ENCODE data around the gene ZNF821.

The ZNF821 gene

GRCh38 chr16:71899171-71899570 lies 15.2 kb upstream of the ZNF821 start:
- no peaks in the 10 kb centered on the region for H3K27me3 ChIP-seq (ENCODE audit: control insufficient read depth, low read length)
- peaks cover 29% of the 10 kb centered on the region for H4K20me1 ChIP-seq (ENCODE audit: control insufficient read depth, insufficient read depth, low read depth, low read length)
- H3K9me3 ChIP-seq (ENCODE audit: control insufficient read depth, insufficient read depth, low read length), result no peaks in the 10 kb centered on the region
- H3K79me2 ChIP-seq (ENCODE audit: control insufficient read depth, low read length), result peaks cover 96% of the 10 kb centered on the region
- TF ChIP-seq EZH2phosphoT487 (IDR thresholded peaks at IDR 0.05; ENCODE audit: borderline replicate concordance, low read length) (no peak), CTCF (IDR thresholded peaks at IDR 0.05; ENCODE audit: low read depth, low read length, poor library complexity, severe bottlenecking) (no peak)
- H3K4me2 ChIP-seq (ENCODE audit: low read length), result peak overlapping the region; percentile 33
- no peaks in the 10 kb centered on the region for H3K9me2 ChIP-seq (replicated peaks; ENCODE audit: control insufficient read depth, low read length)
- H3K36me3 ChIP-seq (ENCODE audit: control insufficient read depth, low read length), result peaks cover 46% of the 10 kb centered on the region
- no peak overlapping the region for H3K27ac ChIP-seq (ENCODE audit: low read depth, low read length)
- H3K4me1 ChIP-seq (ENCODE audit: control insufficient read depth, low read length), result peaks cover 61% of the 10 kb centered on the region
- peaks cover 4% of the 10 kb centered on the region for H3F3A ChIP-seq (ENCODE audit: control insufficient read depth, insufficient read depth)
- peak overlapping the region; percentile 4; the same call in 1 of the 2 replicates for H3K4me3 ChIP-seq (ENCODE audit: low read length)

- peaks cover 11% of the 10 kb centered on the region for H4K20me1 ChIP-seq (ENCODE audit: control insufficient read depth, insufficient read depth, low read depth, low read length)
- no peak overlapping the region for H3K27ac ChIP-seq (ENCODE audit: low read depth, low read length)
- no peaks in the 10 kb centered on the region for H3K27me3 ChIP-seq (ENCODE audit: control insufficient read depth, low read length)
Observed at GRCh38 chr16:71896764-71897368, 12.9 kb upstream of the ZNF821 start.

GRCh38 chr16:71895679-71896365 lies 11.8 kb upstream of the ZNF821 start:
- Histone ChIP-seq H3K9me3 (ENCODE audit: control insufficient read depth, insufficient read depth, low read length) (no peaks in the 10 kb centered on the region), H3K27ac (ENCODE audit: low read depth, low read length) (peak overlapping the region; percentile 80), H3F3A (ENCODE audit: control insufficient read depth, insufficient read depth) (peaks cover 7% of the 10 kb centered on the region; the same call in 1 of the 2 replicates), H3K9me2 (replicated peaks; ENCODE audit: control insufficient read depth, low read length) (no peaks in the 10 kb centered on the region), H3K4me2 (ENCODE audit: low read length) (peak overlapping the region; percentile 83), H3K27me3 (ENCODE audit: control insufficient read depth, low read length) (no peaks in the 10 kb centered on the region), H4K20me1 (ENCODE audit: control insufficient read depth, insufficient read depth, low read depth, low read length) (peaks cover 5% of the 10 kb centered on the region), H3K36me3 (ENCODE audit: control insufficient read depth, low read length) (peaks cover 26% of the 10 kb centered on the region), H3K4me1 (ENCODE audit: control insufficient read depth, low read length) (peaks cover 53% of the 10 kb centered on the region), H3K4me3 (ENCODE audit: low read length) (peak overlapping the region; percentile 98), H3K79me2 (ENCODE audit: control insufficient read depth, low read length) (peaks cover 67% of the 10 kb centered on the region)
- TF ChIP-seq EZH2phosphoT487 (IDR thresholded peaks at IDR 0.05; ENCODE audit: borderline replicate concordance, low read length), result no peak
- no peak for TF ChIP-seq CTCF (IDR thresholded peaks at IDR 0.05; ENCODE audit: low read depth, low read length, poor library complexity, severe bottlenecking)

More at GRCh38 chr16:71896764-71897368, 12.9 kb upstream of the ZNF821 start:
- Histone ChIP-seq H3K4me2 (ENCODE audit: low read length) (peak overlapping the region; percentile 83), H3K4me3 (ENCODE audit: low read length) (peak overlapping the region; percentile 98), H3K36me3 (ENCODE audit: control insufficient read depth, low read length) (peaks cover 32% of the 10 kb centered on the region), H3K4me1 (ENCODE audit: control insufficient read depth, low read length) (peaks cover 53% of the 10 kb centered on the region), H3K9me2 (replicated peaks; ENCODE audit: control insufficient read depth, low read length) (no peaks in the 10 kb centered on the region), H3F3A (ENCODE audit: control insufficient read depth, insufficient read depth) (peaks cover 4% of the 10 kb centered on the region; the same call in 1 of the 2 replicates), H3K79me2 (ENCODE audit: control insufficient read depth, low read length) (peaks cover 78% of the 10 kb centered on the region), H3K9me3 (ENCODE audit: control insufficient read depth, insufficient read depth, low read length) (no peaks in the 10 kb centered on the region)
- TF ChIP-seq EZH2phosphoT487 (IDR thresholded peaks at IDR 0.05; ENCODE audit: borderline replicate concordance, low read length) (no peak), CTCF (IDR thresholded peaks at IDR 0.05; ENCODE audit: low read depth, low read length, poor library complexity, severe bottlenecking) (no peak)

Data from DOHH2 (cell line).